Spleen (tissue), 7 donors: ENCODE measurements around the gene RAB2B.
A peak's percentile ranks its signal among the peaks of the same experiment; 100 is the strongest.

Experiments used
- POLR2A ChIP-seq, 3 donors: fragments of 450-650 bp; IDR thresholded peaks; one replicate each; pipeline ENCODE4 v1.5.1; 2017; ENCODE audit warnings: antibody characterized with exemption in 3 of 3, mild to moderate bottlenecking in 1 of 3
- TF ChIP-seq, protein P1 (sequence below), 11 experiments: fragments of 200-600 bp in 7 of 11; fragments of 450-650 bp in 4 of 11; sonication (generic) in 4 of 11; IDR thresholded peaks in 8 of 11; conservative IDR thresholded peaks in 3 of 11; 1 replicate in 7 of 11; 2 replicates in 4 of 11; pipeline versions ENCODE4 v1.4.0 to v1.8.0; 2016 to 2021; ENCODE audit warnings: antibody characterized with exemption in 11 of 11, inconsistent platforms in 4 of 11, mild to moderate bottlenecking in 1 of 11
- donor health status: DM: no; HTN: no; CAD: no; lungs with moderate emphysema.
- donor health status: DM: no; HTN: no; CAD: no.
- donor health status: DM: no; HTN: no; CAD: no.

GRCh38 chr14:21476925-21477681 is at the start of gene RAB2B, which contains the start of gene TOX4:
- TF ChIP-seq, protein P1, sequence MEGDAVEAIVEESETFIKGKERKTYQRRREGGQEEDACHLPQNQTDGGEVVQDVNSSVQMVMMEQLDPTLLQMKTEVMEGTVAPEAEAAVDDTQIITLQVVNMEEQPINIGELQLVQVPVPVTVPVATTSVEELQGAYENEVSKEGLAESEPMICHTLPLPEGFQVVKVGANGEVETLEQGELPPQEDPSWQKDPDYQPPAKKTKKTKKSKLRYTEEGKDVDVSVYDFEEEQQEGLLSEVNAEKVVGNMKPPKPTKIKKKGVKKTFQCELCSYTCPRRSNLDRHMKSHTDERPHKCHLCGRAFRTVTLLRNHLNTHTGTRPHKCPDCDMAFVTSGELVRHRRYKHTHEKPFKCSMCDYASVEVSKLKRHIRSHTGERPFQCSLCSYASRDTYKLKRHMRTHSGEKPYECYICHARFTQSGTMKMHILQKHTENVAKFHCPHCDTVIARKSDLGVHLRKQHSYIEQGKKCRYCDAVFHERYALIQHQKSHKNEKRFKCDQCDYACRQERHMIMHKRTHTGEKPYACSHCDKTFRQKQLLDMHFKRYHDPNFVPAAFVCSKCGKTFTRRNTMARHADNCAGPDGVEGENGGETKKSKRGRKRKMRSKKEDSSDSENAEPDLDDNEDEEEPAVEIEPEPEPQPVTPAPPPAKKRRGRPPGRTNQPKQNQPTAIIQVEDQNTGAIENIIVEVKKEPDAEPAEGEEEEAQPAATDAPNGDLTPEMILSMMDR (IDR thresholded peaks at IDR 0.05 in 8 of 11, conservative IDR thresholded peaks at IDR 0.05 in 3 of 11): peak; percentile 98 to 100 (median 99)
- TF ChIP-seq POLR2A (IDR thresholded peaks at IDR 0.05): peak; percentile 14 to 69 (median 41)
